ENCODE measurements around the gene CCDC97. TPM values are rescaled to one million over a fixed set of nuclear protein-coding genes. Genes with fewer than 3 reads are reported as not detected.

CCDC97 gene
- total RNA-seq, 1 donor, result 11.2 TPM

DNA sequence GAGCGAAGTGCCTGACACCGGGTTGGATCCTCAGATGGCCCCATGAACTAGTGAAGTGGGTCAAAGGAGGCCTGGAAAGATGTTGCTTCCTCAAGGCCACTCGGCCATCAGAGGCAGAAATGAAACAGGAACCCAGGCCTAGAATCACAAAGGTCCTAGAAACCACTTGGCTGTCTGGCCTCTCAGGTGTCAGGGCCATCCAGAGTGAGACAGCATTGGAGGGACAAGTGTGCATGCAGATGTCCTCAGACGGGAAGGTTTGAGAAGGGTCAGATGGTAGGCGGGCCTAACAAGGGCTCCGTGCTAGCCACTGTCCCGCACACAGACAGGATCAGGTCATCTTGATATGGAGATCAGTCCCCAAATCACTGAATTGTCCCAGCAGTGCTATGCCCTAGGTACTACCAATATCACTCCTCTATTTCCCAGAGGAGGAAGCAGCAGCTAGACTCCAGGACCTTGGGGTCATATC, 14.3 kb downstream of the CCDC97 start:
- H3K4me3 ChIP-seq (ENCODE audit: low read depth, low read length), result no peak overlapping the region
- no peak for DNase-seq (ENCODE audit: low read depth)
- TF ChIP-seq, protein P1, sequence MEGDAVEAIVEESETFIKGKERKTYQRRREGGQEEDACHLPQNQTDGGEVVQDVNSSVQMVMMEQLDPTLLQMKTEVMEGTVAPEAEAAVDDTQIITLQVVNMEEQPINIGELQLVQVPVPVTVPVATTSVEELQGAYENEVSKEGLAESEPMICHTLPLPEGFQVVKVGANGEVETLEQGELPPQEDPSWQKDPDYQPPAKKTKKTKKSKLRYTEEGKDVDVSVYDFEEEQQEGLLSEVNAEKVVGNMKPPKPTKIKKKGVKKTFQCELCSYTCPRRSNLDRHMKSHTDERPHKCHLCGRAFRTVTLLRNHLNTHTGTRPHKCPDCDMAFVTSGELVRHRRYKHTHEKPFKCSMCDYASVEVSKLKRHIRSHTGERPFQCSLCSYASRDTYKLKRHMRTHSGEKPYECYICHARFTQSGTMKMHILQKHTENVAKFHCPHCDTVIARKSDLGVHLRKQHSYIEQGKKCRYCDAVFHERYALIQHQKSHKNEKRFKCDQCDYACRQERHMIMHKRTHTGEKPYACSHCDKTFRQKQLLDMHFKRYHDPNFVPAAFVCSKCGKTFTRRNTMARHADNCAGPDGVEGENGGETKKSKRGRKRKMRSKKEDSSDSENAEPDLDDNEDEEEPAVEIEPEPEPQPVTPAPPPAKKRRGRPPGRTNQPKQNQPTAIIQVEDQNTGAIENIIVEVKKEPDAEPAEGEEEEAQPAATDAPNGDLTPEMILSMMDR (IDR thresholded peaks at IDR 0.05; ENCODE audit: insufficient read depth, low read depth, low read length), result no peak

DNA sequence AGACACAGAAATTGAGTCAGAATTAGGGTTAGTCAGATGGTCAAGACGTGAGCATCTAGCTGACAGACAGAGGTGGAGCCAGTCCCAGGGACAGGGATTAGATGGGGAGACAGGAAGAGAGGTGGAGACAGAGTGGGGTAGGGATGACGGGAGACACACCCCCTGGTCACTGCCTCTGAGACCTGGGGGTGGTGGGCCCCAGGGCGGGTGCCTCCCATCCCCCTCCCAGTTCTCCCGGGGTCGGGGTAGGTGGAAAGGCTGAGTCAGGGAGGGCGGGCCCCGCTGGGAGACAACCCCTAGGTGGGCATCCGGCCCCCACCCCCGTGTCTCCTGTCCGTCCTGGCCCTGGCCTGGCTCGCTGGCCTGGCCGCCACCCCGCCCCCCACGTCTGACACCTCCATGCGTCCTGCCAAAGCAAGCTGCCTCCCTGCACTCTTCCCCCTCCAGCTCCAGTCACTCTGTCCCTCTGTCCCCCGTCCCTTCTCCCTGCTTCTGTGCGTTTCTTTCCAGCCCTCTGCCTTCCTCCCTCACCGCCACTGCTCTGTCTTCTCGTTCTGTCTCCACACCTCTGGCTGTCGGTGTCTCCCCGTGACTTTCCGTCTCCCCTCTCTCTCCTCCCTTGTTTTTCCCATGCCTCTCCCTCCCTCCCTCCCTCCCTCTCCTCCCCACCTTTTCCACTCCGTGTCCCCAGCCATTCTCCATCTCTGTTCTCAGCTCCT, 15.1 kb downstream of the CCDC97 start:
- DNase-seq (ENCODE audit: low read depth), result peak; percentile 94
- TF ChIP-seq, protein P1 (IDR thresholded peaks at IDR 0.05; ENCODE audit: insufficient read depth, low read depth, low read length), result no peak
- peak overlapping the region; percentile 29 for H3K4me3 ChIP-seq (ENCODE audit: low read depth, low read length)

DNA sequence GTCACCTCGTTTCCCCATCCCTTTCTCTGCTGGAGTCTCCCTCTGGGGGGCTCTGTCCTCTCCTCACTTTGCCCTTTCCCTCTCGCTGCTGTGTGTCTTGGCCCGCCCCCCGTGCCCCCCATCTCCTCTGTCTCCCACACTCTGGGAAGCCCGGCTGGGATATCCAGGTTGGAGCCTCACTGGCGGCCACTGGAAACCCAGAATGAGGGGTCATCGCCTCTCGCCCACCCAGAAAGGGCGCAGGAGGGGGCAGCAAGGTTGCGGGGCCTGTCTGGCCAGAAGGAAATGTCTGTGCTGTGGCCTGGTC, 15.6 kb downstream of the CCDC97 start:
- H3K4me3 ChIP-seq (ENCODE audit: low read depth, low read length), result peak overlapping the region; percentile 21
- TF ChIP-seq, protein P1 (IDR thresholded peaks at IDR 0.05; ENCODE audit: insufficient read depth, low read depth, low read length), result no peak
- no peak for DNase-seq (ENCODE audit: low read depth)

GRCh38 chr19:41325947-41326706, 16.2 kb downstream of the CCDC97 start:
- peak overlapping the region; percentile 21 for H3K4me3 ChIP-seq (ENCODE audit: low read depth, low read length)
- TF ChIP-seq, protein P1 (IDR thresholded peaks at IDR 0.05; ENCODE audit: insufficient read depth, low read depth, low read length), result no peak
- DNase-seq (ENCODE audit: low read depth), result peak; percentile 84

- no peak for DNase-seq (ENCODE audit: low read depth)
- no peak overlapping the region for H3K4me3 ChIP-seq (ENCODE audit: low read depth, low read length)
- TF ChIP-seq, protein P1 (IDR thresholded peaks at IDR 0.05; ENCODE audit: insufficient read depth, low read depth, low read length), result no peak
Measured at GRCh38 chr19:41327076-41327575, 17.2 kb downstream of the CCDC97 start.

DNA sequence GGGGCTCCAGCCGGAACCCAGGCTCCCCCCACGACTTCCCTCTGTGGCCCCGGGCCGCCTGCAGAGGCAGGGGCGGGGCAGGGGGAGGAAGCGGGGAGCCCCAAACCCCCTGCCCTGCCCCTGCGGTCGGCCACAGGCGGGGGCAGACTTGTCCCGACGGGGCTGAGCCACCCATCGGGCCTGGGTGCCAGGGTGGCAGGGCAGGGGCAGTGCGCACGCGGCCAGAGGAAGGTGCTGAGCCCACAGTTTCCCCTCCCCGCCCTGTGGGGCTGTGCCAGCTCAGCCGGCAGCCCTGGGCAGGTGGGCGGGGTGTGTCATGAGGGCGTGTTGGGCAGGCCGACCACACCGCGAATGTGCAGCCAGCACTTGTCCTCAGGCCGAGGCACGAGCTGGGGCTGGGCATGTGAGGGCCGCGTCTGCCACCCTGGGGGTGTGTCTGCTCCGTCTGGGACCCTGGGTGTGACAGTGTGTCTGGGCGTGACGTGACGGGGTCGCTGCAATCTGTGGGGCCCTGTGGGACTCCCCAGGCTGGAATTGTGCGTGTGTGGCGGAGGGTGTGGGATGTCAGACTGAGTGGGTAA, 17.7 kb downstream of the CCDC97 start:
- no peak for DNase-seq (ENCODE audit: low read depth)

More for the DNA sequence above, 17.7 kb downstream of the CCDC97 start:
- TF ChIP-seq, protein P1 (IDR thresholded peaks at IDR 0.05; ENCODE audit: insufficient read depth, low read depth, low read length), result no peak
- no peak overlapping the region for H3K4me3 ChIP-seq (ENCODE audit: low read depth, low read length)
